NCI-H510A treated with DMSO at 0.1 percent for 48 hours (cell line): ENCODE measurements around the gene SRRM3.
"Not testable (repeated sequence)": the region's sequence is repeated elsewhere in the genome, so short reads cannot be mapped to it uniquely, and the experiment has no call there.

Source experiments
- DNase-seq: peaks from one replicate; lab custom pipeline; 2025; lab: John Stamatoyannopoulos, UW

The SRRM3 gene

DNA sequence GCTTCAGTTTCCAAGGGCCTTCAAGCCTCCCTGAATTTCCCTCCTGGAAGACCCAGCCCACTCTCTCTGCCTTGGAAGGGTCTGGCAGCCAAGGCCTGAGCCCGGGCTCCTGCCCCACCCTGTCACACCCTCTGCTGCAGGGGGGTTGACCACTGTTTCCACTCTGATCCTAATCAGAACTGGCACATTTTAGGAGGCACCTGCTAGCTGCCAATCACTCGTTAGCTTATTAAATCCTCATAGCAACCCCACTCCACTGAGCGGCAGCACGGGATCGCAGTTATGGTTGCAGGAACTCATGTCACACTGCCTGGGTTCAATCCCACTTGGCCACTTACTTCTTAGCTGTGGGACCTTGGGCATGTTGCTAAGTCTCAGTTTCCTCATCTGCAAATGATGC lies 113.7 kb downstream of the SRRM3 start:
- no peak for DNase-seq

DNA sequence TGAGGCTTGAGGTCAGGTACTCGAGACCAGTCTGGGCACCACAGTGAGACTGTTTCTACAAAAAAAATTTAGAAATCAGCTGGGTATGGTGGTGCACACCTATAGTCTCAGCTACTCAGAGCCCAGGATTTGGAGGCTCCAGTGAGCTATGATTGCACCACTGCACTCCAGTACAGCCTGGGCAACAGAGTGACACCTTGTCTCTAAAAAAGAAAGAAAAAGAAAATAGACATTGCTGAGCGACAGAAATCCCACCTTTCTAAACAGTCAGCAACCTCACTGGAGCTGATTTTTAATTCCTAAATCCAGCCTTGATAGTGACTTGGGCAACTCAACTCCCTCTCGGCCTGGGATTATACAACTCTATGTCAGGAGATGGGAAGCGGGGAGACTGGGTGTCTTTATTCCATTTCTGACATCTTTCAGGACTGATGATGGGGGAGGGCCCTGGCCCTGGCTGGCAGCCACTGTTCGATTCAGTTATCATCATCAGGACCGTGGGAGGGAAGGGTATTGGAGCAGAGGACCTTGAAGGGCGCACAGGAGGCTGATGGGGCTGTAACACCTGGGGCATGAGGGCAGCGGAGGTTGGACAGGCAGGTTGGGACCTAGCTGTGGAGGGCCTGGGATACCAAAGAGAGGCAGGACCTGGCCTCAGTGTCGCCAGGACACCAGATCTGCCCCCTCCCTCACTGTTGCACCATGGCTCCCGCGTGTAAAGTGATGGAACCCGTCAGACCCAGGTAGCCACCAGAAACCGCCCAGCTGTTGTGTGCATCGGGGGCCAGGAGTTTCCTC lies 115.5 kb downstream of the SRRM3 start:
- no peak for DNase-seq

DNA sequence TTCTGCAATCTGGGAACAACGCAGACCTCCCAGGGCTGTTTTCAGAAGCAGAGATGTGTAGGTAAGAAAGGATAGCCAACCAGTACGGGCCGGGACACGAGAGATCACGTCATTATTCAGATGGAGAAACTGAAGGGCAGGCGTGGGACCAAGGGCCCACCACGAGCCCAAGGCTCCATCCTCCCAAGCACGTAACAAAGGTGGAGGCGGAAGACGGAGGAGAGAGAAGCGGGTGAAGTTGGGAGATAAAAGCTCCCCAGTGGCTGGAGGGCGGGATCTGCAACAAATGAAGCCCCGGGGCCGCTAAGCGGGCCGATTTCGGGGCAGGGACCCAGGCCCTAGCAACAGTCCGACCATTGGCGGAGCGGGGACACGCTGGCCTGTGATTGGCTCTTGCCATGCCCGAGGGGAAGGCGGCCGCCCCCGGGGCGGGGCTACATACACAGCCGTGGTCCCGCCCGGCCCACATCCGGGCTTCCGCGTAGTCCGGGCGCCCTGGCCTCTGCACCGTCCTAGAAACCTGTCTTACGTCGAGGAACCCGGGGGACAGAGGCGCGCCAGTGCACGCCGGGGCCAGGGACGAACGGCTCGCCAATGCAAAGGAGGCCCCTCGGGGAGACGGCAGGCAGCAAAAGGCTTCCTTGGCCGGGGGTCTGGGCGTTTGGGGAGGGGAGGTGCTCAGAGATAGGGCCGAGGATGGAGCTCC lies 116.2 kb downstream of the SRRM3 start:
- DNase-seq = peak; percentile 90

DNA sequence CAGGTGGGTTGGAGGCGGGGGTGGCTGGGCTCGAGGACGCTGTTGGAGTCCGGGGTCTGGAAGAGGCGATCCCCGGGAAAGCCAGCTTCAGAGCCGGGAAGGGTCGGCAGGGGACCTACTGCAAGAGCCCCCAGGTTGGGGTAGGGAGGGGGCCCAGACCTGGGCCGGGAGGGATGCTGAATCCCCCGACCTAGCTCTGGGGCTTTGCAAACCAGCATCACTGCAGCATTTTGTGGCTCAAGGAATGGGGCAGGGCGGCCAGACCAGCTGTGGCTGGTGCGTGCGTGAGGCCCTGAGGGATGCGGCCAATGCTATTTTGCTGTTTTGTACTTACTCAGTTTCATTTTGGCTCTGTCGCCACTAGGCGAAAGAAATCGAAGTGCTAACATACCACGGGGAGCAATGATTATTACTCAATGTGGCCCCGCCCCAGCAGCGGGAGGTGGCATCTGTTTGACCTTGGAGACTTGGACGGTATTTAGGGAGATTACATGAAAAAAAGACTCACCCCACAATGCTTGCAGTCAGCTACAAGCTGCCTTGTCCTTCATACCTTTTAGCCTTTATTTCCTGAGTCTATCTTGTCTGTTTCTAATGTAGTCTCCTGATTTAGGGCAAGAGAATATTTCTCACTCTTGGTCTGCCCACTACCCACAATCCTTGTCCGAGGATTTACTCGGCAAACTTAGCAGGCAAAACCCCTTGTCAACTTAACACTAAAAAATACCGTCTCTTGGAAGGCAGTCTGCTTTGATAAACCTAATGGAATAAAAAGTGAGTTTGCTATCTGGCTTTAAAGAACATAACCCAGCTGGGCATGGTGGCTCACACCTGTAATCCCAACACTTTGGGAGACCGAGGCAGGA lies 117.0 kb downstream of the SRRM3 start:
- DNase-seq = peak; percentile 41

DNA sequence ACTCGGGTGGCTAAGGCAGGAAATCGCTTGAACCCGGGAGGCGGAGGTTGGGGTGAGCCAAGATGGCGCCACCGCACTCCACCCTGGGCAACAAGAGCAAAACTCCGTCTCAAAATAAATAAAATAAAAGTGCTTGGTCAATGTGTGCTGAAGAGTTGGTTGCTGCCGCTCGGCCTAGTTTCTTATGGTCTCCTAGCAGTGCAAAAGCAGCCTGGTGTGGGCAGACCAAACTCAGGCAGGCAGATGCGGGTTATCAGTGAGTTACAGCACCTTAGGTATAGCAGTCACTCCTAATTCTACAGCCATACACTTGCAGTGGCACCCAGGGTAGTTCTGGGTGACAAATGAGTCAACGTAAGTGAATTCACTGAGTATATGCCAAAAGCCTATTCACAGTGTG lies 123.4 kb downstream of the SRRM3 start:
- DNase-seq = no peak

DNA sequence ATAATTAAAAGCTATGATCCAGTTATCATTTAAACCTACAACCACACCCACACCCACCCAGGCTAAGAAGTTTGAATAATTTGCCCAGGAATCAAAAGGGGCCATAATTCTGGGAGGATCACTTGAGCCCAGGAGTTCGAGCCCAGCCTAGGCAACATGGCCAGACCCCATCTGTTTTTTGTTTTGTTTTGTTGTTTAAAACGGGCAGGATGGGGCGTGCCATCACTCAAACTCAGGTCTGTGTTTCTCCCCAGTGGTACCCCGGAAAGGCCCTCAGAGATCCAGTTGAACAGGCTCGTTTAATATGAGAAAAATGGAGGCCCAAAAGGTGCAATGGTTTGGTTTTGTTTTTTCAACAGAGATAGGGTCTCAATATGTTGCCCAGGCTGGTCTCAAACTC lies 124.1 kb downstream of the SRRM3 start:
- DNase-seq = no peak

DNA sequence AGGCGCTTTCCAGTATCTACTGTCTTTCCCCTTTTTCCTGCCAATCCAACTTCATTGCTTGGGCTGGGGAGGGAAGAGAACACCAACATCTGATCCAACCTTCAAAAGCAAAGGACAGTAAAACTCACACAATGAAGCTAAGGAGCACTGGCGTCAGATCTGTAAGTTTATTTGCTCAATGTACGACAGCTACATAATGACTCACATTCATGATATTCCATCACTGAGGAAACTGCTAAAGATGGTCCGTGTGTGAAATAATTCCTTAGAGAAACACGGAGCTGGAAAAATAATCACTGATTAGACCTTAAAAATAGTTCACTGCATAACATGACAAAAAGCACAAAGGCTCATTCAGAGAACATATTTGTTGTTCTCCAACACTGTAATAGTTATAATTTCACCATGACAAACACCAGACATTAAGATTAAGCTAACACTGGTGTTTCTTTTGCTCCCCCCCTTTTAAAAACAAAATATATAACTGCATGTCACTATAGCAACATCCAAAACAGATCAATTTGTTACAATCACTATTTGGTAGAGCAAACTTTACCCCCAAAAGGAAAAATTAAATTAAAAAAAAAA lies 125.0 kb downstream of the SRRM3 start:
- no peak for DNase-seq

DNA sequence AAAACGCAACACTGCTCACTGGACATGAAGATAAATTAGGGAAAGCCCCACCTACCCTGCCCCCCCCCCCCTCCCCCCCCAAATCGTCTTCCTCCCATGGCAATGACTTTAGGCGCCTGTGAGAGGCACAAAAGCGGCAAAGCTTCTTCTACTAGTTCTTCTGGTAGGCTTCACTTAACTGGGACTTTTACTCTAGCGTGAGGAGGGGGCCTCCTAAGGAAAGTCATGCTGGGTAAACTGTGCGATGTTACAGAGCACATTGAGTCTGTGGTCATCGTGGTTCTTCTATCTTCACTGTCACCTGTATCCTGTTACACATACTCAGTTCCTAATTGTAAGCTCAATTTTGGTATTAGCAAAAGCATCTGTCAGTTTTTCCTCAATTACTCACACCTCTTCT lies 125.9 kb downstream of the SRRM3 start:
- DNase-seq = no peak

DNA sequence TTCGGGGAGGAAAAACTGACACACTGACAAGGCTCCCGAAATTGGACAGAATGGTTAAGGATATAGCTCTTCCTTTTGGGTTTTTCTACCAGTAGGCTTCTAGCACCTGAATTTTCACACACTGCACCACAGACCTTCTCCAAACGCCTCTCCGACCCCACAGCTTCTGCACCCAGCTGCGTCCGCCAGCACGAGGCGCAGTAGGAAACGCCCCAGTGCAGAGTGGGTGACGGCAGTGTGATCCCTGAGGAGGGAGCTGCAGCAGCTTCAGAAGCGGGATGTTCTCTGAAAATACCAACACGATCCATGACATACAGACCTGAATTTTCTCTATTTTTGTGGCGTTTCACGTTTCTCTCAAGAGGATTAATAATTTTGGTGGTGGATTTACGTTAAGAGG lies 126.7 kb downstream of the SRRM3 start:
- no peak for DNase-seq

DNA sequence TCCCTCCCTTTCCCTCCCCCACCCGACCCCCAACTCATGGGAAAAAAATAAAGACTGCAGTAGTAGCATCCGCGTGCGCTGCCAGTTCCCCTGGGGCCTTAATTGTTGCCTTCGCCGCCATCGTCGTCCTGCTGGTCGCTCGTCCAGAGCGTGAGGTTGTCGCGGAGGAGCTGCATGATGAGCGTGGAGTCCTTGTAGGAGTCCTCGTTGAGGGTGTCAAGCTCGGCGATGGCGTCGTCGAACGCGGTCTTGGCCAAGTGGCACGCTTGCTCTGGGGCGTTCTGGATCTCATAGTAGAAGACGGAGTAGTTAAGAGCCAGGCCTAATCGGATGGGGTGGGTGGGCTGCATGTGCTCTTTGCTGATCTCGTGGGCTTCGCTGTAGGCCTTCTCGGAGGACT lies 127.8 kb downstream of the SRRM3 start:
- no peak for DNase-seq

DNA sequence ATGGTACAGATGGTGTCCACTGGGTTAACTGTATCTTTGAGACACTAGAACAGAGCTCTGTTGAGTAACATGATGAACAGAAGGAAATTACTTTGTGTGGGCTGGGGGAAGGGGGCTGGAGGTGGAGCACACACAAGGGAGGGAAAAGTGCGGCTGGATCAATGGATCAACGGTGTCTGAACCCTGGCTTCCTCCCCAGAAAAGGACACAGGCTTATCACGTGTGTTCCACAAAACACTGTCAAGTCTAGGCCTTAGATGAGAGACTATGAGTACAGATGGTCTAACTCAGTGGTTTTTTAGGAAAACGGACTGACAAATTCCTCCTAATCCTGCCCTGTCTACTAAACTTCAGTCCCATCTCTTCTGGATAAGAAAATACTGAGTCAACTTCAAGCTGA lies 128.6 kb downstream of the SRRM3 start:
- no peak for DNase-seq

DNA sequence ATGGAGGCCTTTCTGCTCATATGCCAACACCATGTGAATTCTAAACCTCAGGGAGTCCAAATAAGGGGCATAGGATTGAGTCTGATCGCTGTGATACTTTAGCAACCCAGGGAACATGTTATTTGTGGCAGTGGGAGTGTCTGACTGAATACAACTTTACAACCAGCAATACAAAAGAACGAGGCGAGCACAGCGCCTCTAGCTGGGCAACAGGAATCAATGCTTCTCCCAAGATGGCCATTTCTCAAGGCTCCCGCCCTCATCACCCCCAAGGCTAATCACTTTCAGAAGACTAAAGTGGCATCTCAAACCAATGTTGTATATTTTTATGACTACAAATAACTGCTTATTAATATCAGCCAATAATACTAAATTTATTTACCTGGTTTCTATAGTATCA lies 129.0 kb downstream of the SRRM3 start:
- no peak for DNase-seq

DNA sequence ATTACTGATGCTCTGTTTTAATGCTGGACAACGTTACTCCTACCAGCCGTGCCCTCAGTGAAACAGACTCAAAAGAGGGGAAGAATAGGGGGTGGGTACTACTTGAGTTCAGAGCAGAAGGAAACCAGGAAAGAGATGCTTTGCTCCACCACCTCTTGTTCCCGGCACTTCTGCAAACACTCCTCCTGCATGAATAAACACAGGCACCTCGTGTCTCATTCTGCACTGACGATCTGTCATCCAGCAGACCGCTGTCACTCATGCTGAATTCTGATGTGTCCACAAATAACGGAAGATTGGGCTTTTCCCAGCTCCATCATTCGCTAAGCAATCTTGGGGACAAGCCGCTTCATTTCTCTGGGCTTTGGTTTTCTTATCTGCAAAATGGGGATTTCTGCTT lies 130.4 kb downstream of the SRRM3 start:
- DNase-seq = peak; percentile 36

DNA sequence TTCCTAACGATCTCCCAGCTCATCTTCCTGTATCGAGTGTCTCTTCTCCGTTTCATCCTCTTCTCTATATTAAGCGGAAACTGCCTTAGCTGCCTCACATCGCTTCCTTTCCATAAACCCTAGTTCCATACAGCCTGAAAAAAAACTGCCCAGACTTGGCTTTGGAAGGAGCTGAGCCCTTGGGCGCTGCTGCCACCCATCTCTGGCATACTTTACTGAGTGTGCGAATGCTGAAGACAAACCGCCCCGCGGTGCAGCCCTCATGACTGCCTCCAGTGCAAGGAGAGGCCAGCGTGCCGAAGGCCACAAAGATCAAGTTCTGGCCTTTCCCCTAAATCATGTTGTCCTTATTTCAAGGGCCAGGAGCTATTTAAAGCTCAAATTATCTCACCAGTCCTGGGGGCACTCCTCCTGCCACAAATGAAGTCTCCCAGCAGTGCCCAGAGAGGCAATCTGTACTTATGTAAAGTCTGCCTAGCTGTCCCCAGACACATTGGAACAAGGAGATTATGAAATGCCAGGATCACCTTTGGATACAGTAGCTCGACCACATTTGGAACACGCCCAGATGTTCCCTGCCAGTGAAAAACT lies 131.9 kb downstream of the SRRM3 start:
- no peak for DNase-seq

DNA sequence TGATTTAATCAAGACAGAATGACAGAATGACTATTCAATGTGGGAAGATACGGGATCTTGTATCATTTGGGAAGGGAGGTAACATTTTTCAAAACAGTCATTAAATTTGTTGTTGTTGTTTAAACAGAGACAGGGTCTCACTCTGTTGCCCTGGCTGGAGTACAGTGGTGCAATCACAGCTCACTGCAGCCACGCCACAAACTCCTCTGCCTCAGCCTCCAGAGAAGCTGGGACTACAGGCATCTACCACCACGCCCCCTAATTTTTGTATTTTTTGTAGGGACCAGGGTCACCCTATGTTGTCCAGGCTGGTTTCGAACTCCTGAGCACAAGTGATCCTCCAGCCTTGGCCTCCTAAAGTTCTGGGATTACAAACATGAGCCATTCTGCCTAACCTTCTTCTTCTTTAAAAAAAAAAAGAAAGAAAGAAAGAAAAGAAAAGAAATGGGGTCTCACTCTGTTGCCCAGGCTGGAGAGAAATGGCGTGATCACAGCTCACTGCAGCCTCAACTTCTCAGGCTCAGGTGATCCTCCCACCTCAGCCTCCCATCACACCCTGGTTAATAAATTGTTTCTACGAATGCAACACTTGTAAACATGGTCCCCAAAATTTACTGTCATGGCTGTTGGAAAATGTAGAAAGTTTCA lies 132.7 kb downstream of the SRRM3 start:
- no peak for DNase-seq

DNA sequence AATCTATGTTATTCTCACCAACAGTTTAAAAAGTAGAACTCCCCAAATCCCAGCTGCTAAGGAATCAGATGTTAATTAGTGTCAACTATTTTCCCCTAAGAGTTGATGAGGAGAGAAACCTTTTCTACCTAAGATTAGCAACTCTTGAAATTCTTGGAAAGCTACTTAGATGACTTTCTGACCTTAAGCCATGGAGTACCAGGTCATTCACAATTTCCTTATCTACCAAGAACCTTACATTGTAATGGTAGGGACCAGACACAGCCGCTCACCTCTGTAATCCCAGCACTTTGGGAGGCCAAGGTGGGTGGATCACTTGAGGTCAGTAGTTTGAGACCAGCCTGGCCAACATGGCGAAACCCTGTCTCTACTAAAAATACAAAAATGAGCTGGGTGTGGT lies 133.7 kb downstream of the SRRM3 start:
- not testable (repeated sequence) for DNase-seq

DNA sequence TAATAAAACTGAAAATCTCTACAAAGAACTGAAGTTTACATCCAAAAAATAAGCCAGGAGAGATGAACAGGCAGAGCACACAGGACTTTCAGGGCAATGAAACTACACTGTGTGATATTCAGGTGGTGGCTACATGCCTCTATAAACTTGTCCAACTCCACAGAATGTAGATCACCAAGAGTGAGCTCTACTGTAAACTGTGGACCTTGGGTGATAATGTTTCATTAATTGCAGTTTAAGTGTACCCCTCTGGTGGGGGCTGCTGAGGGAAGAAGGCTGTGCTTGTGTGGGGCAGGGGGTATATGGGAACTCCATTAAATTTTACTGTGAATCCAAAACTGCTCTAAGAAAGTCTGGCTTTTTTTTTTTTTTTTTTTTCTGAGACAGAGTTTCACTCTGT lies 134.4 kb downstream of the SRRM3 start:
- no peak for DNase-seq
